Lung (tissue), 12 donors: ENCODE data around the gene CREB5. TPM values are rescaled to one million over a fixed set of nuclear protein-coding genes. Genes with fewer than 3 reads are reported as not detected.

Experiments
- ATAC-seq: fragments of 200-7000 bp; cut with Tn5 transposase; one replicate; pipeline ENCODE4 v1.9.1; 2020; ENCODE audit warnings: moderate number of reproducible peaks; ENCODE audit not compliant: insufficient read depth, low FRiP score
- DNase-seq, 3 donors: peaks; one replicate each; pipeline ENCODE4 v3.0.0-alpha.2; 2013 to 2017
- H3K27ac ChIP-seq, 2 donors: one replicate each; pipeline ENCODE4 v1.5.1; 2013; ENCODE audit warnings: mild to moderate bottlenecking in 2 of 2, moderate library complexity in 2 of 2, control low read depth in 1 of 2, inconsistent platforms in 1 of 2, low read depth in 1 of 2, low read length in 1 of 2
- H3K27me3 ChIP-seq, 3 donors: one replicate each; pipeline ENCODE4 v1.5.1; 2013; ENCODE audit warnings: low read length in 2 of 3; ENCODE audit not compliant: control insufficient read depth in 3 of 3, insufficient read depth in 3 of 3
- H3K36me3 ChIP-seq, 4 donors: one replicate each; pipeline ENCODE4 v1.5.1; 2013; ENCODE audit warnings: low read length in 4 of 4, mild to moderate bottlenecking in 1 of 4, moderate library complexity in 1 of 4; ENCODE audit not compliant: control insufficient read depth in 4 of 4, insufficient read depth in 4 of 4
- H3K4me1 ChIP-seq, 5 donors: one replicate each; pipeline ENCODE4 v1.5.1; 2013; ENCODE audit warnings: low read length in 5 of 5, mild to moderate bottlenecking in 2 of 5, moderate library complexity in 1 of 5; ENCODE audit not compliant: control insufficient read depth in 5 of 5, insufficient read depth in 5 of 5
- H3K4me3 ChIP-seq: one replicate; pipeline ENCODE4 v1.5.1; 2013; ENCODE audit warnings: mild to moderate bottlenecking, control low read depth, moderate library complexity
- H3K9ac ChIP-seq, 2 donors: one replicate each; pipeline ENCODE4 v1.5.1; 2013; ENCODE audit warnings: low read length in 2 of 2, control low read depth in 1 of 2; ENCODE audit not compliant: insufficient read depth in 1 of 2
- H3K9me3 ChIP-seq, 4 donors: one replicate each; pipeline ENCODE4 v1.5.1; 2013; ENCODE audit warnings: low read length in 3 of 4, mild to moderate bottlenecking in 1 of 4, moderate library complexity in 1 of 4; ENCODE audit not compliant: control insufficient read depth in 4 of 4, insufficient read depth in 3 of 4
- CTCF ChIP-seq: IDR thresholded peaks from 2 replicates; pipeline ENCODE4 v1.5.1; 2012; ENCODE audit warnings: mild to moderate bottlenecking; ENCODE audit errors: control extremely low read depth, extremely low read depth
- WGBS, 2 donors: extraction: QIAGEN DNeasy Blood & Tissue Kit; methylation state at CpG; one replicate each; pipeline ENCODE4 v1.1.7; 2013; 5-methylcytosine and 5-hydroxymethylcytosine counted together
- polyA plus RNA-seq, 2 donors: library from polyadenylated mRNA; stranded (reverse); fragments of 200-250 nt; gene quantifications; one replicate each; pipeline ENCODE4 v1.2.1, GENCODE V29; 2013
- total RNA-seq, 2 donors: library from RNA; depleted of rRNA in 1 of 2; stranded (reverse); fragments of >200 nt in 1 of 2; gene quantifications; one replicate each; pipeline ENCODE4 v1.2.1, GENCODE V29; 2014 to 2021
- donor health status: control.
- donor health status: control.
- donor health status: Bipolar disorder and iron deficiency.
- donor health status: healthy.
- donor health status: DM: yes; HTN: yes; CAD: no.

CREB5 gene
- total and polyA plus RNA-seq, 4 donors, result 2.7 to 23.1 (median 9.6) TPM

GRCh38 chr7:28686418-28686800 lies 274.1 kb downstream of the CREB5 start:
- WGBS, 2 donors, result 2 to 3% methylated on average over 12 of the region's 12 CpGs
- Histone ChIP-seq H3K27me3 (no peaks in the 10 kb centered on the region), H3K36me3 (no peaks in the 10 kb centered on the region), H3K9ac (peak overlapping the region; percentile 89 to 93), H3K4me1 (peaks cover 3 to 28% (median 13%) of the 10 kb centered on the region in 5 donors), H3K4me3 (peak overlapping the region; percentile 36), H3K27ac (peak overlapping the region; percentile 46 to 91), H3K9me3 (no peaks in the 10 kb centered on the region)
- no peak for TF ChIP-seq CTCF
- peak; percentile 76 to 93 (median 92) for DNase-seq
- ATAC-seq, result no peak

GRCh38 chr7:28687537-28687936 lies 275.2 kb downstream of the CREB5 start:
- no peak overlapping the region for H3K4me3 ChIP-seq
- no peak for ATAC-seq

GRCh38 chr7:28688174-28688573 lies 275.9 kb downstream of the CREB5 start:
- Histone ChIP-seq H3K36me3 (no peaks in the 10 kb centered on the region), H3K9ac (no peak overlapping the region), H3K27me3 (no peaks in the 10 kb centered on the region), H3K4me1 (peaks cover 3 to 28% (median 13%) of the 10 kb centered on the region in 5 donors), H3K27ac (no peak overlapping the region), H3K9me3 (no peaks in the 10 kb centered on the region), H3K4me3 (no peak overlapping the region)
- no peak for TF ChIP-seq CTCF
- DNase-seq (no peak), ATAC-seq (no peak)
- WGBS, 2 donors, result 85 to 91% methylated on average over 2 of the region's 2 CpGs

More at GRCh38 chr7:28687537-28687936, 275.2 kb downstream of the CREB5 start:
- Histone ChIP-seq H3K36me3 (no peaks in the 10 kb centered on the region), H3K27me3 (no peaks in the 10 kb centered on the region), H3K4me1 (peaks cover 3 to 28% (median 13%) of the 10 kb centered on the region in 5 donors), H3K9ac (peak overlapping the region in 1 of 2 donors; percentile 89), H3K27ac (no peak overlapping the region), H3K9me3 (no peaks in the 10 kb centered on the region)
- no peak for DNase-seq
- 47 to 64% methylated on average over 4 of the region's 4 CpGs for WGBS, 2 donors
- no peak for TF ChIP-seq CTCF

GRCh38 chr7:28688651-28689050 lies 276.3 kb downstream of the CREB5 start:
- Histone ChIP-seq H3K9me3 (no peaks in the 10 kb centered on the region), H3K27ac (no peak overlapping the region), H3K27me3 (no peaks in the 10 kb centered on the region), H3K4me1 (peaks cover 3 to 28% (median 15%) of the 10 kb centered on the region in 5 donors), H3K36me3 (no peaks in the 10 kb centered on the region), H3K4me3 (no peak overlapping the region), H3K9ac (no peak overlapping the region)
- ATAC-seq (no peak), DNase-seq (no peak)
- no peak for TF ChIP-seq CTCF
- WGBS, 2 donors, result 62 to 88% methylated on average over 5 of the region's 5 CpGs
